Activated CD4-positive, alpha-beta T cell treated with anti-CD3 and anti-CD28 coated beads for 48 hours (primary cell): ENCODE data around the gene FGF2.

Experiments used
- DNase-seq: peaks from one replicate; pipeline ENCODE4 v3.0.0-alpha.2; 2020

Gene FGF2

DNA sequence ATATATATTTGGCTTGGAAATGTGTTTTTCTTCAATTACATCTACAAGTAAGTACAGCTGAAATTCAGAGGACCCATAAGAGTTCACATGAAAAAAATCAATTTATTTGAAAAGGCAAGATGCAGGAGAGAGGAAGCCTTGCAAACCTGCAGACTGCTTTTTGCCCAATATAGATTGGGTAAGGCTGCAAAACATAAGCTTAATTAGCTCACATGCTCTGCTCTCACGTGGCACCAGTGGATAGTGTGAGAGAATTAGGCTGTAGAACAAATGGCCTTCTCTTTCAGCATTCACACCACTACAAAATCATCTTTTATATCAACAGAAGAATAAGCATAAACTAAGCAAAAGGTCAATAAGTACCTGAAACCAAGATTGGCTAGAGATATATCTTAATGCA is 69.6 kb downstream of the FGF2 start:
- DNase-seq = no peak

DNA sequence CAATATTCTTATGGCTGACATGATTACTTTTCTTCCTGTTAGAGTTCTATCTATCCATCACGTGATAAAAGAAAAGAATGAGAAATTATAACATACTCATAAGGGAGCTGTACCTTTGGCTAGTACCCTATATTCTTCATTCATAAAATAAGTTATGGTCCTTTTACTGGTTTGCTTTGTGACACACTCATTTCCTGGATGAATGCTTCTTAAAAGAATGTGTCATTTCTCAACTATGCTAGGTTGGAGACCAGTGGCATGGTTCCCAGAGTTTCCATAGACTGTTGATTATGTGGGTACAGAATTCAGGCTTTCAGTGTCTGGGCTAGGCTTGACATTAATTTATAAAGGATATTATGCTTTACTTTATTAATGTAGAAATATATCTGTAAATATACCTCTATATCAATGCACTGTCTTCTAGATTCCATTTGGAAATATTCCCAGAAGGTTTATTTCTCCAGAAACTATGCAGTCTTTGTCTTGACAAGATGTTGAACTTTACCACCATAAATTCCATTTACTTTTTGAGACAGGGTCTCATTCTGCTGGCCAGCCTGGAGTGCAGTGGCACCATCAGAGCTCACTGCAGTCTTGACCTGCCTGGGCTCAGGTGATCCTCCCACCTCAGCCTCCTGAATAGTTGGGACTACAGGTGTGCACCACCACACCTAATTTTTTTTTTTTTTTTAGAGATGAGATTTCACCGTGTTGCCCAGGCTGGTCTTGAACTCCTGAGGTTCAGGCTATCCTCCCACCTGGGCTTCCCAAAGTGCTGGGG is 71.9 kb downstream of the FGF2 start:
- DNase-seq = no peak

DNA sequence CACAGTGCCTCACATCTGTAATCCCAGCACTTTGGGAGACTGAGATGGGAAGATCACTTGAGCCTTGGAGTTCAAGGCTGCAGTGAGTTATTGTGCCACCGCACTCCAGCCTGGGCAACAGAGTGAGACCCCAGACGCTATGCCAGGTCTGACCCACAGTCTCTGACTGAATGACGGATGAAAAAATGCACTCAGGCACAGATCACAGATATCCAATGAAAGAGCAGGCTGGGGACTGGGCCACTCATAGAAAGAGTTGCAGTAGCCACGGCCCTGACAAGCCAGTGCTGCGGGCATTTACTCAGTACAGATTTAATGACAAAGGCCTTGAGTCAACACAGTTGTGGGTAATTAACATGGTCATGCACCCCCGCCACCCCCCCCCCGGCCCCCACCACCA is 73.1 kb downstream of the FGF2 start:
- no peak for DNase-seq

DNA sequence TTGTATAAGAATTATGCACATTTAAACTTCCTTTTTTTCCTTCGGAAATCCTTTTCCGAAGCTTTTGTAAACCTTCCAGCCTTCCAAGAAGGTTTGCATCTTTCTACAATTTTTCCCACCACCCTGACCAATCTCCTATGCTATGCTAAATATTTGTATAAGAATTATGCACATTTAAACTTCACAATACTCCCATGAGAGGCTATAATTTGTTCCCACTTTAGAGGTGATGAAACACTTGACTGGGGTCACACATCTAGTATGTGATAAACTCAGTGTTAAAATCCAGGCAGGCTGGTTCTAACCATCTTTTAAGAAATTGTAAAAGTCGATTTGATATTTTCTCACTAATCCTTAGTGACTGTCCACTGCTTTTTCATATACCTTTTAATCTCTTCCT is 73.7 kb downstream of the FGF2 start:
- DNase-seq = no peak

DNA sequence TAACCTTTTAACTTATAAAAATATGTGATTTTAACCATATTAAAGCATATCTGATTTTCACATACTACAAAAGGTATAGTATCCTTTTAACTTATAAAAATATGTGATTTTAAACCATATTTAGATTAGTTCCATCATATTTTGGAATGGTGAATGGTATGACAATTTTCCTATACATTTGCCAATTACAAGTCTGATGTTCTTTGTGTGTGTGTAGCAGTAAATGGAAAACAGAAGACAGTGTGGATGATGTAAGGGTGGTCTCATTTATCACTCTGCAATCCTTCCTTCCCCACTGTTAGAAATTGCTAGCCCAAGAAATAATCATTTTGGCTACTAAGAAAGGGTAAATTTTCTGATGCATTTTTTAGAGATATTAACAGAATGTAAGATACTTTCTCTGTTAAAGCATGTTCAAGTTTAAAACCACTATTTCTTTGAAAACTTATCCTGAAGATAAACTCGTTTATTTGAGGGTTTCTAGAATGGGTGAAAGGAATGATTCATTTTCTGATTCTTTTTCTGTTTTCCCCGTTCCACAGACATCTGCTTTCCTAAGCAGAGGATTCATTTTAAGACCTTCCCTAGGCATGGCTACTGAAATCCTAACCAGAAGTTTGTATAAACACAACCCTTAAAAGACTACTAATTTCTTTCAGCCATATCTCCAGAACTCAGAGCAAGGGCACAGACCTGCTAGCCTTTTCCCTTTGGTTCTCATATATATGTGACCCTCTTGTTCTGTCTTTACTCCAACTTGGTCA is 74.8 kb downstream of the FGF2 start:
- no peak for DNase-seq

DNA sequence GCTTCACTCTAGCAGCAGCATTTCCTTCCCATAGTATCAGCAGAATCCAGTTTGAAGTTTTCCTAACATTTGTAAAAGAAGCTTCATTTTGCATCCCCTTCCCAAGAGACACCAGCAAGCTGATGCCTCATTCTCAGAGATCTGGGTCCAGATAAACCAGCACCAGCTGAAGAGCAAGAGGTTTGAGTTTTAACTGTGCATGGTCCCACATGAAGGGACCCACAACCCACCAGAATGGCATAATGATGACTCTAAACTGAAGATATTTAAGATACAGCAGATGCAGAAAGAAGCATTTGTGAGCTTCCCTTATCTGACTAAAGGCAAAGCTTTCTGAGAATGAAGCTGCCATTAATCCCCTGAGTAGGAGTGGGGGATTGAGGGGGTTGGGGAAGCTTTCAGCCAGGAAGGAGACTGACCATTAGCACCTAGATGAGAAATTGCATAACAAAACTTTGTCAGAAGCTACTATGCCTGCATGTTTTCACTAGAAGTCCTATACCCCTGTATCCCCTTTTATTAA is 77.2 kb downstream of the FGF2 start:
- DNase-seq = no peak

DNA sequence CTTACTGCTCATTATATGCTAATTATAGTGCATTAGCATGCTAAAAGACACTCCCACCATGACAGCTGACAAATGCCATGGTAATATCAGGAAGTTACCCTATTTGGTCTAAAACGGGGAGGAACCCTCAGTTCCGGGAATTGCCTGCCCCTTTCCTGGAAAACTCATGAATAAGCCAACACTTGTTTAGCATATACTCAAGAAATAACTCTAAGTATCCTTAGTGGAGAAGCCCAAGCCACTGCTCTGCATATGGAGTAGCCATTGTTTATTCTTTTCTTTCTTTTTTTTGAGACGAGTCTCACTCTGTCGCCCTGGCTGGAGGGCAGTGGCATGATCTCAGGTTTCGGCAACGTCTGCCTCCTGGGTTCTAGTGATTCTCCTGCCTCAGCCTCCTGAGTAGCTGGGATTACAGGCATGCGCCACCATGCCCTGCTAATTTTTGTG is 80.3 kb downstream of the FGF2 start:
- peak; percentile 5 for DNase-seq

DNA sequence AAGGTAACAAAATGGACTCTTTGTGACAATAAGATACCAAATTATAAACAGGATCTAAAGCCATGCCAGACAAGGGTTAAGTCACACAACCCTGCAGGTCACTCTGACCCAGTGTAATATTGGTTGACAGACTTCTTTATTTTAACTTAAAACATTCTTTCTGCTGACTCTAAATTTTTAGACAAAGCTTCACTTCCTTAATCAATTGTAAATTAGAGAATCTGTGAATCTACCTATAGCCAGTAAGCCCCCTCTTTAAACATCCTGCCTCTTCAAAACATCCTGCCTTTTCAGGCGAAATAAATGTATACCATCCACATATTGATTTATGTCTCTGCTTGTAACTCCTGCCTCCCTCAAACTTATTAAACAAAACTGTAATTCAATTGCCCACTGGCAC is 81.6 kb downstream of the FGF2 start:
- no peak for DNase-seq

DNA sequence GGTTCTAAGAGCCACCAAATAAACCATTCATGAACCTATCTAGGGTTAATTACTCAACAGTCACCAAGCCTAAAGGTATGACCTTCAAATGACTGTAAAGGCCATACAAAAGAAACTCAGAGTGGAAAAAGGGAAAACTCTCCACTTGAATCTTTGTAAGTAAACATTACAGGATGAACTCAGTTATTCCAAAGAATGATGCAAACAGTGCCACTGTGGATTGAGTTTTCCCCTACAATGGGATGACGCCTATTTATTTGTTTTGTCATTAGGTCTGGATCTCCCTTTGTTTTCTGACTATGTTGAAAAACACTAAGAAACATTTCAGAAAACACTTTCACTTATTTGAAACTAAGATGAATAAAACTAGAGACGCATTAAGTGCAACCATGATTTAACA is 83.1 kb downstream of the FGF2 start:
- DNase-seq = no peak

DNA sequence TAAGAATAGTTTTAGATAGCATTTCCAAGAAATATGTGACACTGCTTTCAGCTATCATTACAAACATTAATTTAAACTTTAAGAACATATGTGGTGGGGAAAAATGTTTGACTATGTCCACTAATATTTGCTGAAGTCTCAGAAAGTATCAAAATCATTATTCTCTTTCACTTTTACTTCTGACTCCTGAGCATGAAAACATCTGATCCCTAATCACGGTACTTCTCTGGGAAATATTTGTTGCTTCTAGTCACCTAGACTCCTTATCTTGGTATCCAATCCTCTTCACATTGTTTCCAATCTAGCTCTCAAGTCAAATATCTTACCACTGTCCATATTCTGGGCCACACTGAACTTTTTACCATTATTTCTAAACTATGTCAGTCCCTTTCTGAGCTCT is 85.0 kb downstream of the FGF2 start:
- no peak for DNase-seq

DNA sequence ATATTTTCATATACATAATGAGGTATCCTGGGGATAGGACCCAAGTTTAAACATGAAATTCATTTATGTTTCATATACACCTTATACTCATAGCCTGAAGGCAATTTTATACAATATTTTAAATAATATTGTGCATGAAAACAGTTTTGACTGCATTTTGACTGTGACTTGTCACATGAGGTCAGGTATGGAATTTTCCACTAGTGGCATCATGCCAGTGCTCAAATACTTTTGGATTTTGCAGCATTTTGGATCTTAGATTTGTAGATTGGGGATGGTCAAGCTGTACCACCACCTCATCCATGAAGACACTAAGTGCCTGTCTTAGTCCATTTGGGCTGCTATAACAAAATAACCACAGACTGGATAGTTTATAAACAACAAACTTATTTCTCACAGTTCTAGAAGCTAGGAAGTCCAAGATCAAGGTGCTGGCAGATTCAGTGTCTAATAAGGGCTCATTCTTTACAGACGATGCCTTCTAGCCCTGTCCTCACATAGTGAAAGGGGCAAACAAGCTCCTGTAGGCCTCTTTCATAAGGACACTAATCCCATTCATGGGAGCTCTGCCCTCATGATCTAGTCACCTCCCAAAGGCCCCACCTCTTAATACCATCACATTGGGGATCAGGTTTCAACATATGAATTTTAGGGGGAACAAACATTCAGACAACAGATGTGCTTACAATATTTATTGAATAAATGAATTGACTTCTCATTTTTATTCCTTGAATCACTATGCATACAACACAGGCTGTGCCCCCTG is 86.4 kb downstream of the FGF2 start:
- no peak for DNase-seq

DNA sequence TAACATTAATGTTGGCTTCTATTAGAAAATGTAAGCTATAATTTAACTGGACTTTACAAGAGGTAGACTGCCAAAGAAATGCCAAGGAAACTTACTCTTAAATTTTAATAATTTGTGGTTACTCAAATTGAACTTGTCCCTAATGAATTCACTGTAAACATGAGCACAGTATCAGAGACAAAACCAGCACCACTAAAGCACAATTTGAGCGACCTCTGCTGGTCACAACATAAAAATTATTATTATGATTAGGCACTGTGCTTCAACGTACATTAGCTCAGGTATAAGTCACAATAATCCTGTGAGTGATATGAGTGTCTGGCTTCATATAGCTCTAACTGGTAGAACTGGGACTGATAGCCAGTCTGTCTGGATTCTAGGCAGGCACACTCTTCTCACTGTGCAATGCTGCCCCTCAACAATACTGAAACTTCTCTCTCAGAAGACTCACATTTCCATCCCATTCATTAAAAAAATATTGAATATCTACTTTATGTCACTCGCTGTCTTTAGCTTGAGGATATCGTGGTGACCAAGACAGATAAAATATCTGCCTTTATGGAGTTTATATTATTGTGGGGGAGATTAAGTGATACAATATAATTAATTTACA is 87.8 kb downstream of the FGF2 start:
- no peak for DNase-seq

DNA sequence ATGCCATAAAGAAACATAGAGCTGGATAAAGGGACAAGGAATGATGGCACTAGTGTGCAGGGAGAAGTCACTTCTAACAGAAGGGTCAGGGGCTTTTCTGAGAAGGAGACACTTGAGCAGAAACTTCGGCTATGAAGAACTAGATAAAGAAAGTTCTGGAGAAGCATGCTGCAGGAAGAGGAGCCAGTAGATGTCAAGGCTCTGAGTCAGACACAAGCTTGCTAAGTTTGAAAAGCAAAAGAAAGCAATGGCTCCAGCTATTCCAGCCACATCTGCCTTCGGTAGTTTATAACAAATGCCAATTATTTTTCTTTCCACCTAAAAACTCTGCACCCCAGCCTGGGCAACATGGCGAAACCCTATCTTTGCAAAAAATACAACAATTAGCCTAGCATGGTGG is 88.3 kb downstream of the FGF2 start:
- no peak for DNase-seq

DNA sequence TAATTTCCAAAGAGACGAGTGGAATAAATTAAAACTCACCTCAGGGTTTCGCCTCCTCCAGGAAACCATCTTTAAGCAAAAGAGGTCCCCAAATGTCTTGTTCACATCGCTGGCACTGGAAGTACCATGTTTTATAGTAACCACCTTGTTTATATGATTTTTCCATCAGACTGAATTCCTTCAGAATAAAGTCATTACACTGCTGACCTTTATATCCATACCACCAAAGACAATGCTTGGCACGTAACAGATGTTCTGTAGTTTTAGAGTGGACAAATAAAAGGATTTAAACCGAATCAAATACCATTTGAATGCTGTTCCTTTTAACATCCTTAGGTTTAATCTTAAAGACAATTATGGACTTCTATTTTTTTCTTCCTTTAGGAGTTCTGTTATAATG is 91.1 kb downstream of the FGF2 start:
- DNase-seq = no peak

DNA sequence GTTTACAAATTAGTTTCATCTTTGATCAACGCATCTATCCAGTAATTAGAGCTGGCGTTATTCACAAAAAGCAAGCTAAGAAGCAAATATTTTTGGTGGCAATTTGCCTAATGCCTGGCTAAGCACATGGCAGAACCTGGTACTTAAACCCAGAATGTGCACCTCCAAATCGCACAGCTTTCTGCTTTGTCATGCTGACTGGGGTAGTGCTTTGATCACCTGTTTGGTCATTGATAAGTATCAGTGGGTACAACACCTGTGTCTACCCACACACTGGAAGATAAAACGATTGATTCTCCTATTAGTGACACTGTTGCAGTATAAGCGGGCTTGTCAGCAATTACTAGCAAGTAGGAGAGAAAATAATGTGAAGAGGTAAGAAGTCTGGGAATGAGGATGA is 93.8 kb downstream of the FGF2 start:
- DNase-seq = no peak

DNA sequence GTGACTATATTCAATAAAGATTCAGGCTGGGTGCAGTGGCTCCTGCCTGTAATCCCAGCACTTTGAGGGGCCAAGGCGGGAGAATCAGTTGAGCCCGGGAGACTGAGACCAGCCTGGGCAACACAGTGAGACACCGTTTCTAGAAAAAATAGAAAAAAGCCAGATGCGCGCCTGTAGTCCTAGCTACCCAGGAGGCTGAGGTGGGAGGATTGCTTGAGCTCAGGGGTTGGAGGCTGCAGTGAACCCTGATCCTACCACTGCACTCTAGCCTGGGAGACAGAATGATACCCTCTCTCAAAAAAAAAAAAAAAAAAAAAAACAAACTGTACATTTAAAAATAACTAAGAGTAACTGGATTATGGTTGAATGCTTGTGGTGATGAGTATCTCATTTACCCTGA is 94.7 kb downstream of the FGF2 start:
- DNase-seq = no peak

DNA sequence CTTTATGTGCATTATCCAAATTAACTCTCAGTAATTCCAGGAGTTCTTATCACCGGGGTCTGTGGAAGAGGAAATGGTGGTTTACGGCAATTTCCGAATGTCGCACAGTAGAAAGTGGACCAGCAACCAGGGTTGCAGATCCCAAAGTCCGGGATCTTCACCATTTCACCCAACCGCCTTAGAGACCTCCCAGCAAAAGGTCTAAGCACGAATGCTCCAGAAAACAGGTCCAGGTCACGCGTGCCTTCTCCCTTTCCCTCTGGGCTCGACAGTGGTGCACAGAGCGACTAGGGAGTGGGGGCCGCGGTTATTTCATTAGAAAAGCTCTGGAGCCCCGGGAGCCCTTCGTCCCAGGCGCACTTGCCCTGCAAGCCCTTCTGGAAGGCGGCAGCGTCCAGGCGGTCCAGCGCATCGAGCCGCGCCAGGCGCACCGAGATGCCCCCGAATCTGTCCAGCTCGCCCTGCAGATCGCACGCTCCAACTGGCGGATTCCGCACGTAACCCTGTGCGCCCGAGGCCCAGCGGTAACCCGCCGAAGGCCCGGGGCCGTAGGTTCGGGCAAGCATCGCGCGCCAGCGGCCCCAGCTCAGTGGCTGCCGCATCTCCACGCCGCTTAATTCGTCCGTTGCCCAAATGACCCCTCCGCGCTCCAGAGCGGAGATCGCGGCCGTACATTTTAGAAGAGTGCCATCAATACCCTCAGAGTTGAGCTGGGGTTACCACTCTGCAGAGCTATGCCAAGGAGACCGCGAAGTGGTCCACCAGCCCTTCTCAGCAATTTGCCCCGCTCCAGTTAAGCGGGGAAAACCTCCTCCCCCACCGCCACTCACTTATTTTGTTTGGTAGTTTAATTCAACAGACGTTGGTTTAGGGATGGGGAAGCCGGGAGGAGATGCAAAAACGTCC is 95.6 kb downstream of the FGF2 start, which contains the start of gene NUDT6:
NUDT6 (minus strand) TSS at position 627 of the 906 bp plus-strand sequence; CDS start at position 602, 25 bp downstream.
- DNase-seq = peak; percentile 58

DNA sequence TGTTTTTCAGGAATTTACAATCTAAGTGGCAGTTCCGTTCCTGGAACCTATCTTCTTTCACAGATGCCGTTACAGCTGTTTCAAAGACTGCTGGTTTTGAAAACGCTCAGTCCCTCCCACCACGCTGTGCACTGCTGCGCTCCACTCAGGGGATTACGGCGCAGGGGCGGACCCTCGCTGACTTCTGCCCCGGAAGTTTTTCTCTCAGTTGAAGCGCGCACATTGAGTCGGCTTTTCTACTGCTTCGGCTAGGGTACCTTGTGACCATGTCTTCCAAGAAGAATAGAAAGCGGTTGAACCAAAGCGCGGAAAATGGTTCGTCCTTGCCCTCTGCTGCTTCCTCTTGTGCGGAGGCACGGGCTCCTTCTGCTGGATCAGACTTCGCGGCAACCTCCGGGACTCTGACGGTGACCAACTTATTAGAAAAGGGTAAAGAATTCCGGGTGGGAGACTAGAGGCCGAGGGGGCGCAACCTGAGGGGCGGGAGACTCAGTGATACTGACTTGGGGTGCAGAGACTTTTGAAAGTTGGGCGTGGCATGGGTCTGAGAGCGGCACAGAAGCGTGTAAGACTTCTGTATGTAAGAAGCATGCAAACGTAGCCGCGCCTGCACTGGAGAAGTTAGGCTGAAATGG is 96.4 kb downstream of the FGF2 start:
- DNase-seq = peak; percentile 92

DNA sequence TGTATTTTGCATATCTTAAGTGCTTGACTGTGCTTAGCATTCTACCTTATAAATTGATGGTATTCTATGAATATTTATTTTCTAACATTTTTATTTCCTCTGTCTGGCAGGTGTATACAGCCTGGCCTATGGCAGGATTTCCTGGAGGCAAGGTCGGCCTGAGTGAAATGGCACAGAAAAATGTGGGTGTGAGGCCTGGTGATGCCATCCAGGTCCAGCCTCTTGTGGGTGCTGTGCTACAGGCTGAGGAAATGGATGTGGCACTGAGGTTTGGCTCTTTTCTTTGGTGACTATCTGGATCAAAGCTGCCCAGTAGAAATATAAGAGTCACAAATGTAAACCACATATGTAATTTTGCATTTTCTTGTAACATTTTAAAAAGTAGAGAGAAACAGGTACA is 102.3 kb downstream of the FGF2 start:
- DNase-seq = no peak

DNA sequence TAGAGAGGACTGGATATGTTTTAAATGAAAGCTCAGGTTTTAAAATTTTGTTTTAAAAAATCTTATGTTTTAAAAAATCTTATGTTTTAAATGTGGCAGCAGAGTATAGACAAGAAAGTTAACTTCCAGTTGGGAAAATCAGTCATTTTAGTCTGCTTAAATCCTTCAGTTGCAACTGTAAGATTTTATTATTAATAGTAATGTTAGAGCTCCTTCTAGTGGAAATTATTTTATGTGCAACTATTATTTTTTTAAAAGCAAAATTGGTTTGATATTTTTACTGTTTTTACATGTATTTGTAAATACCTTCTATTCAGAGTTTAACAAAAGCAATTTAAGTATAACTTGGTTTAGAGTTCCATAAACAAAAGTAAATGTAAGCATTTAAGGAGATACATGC is 104.2 kb downstream of the FGF2 start:
- no peak for DNase-seq

DNA sequence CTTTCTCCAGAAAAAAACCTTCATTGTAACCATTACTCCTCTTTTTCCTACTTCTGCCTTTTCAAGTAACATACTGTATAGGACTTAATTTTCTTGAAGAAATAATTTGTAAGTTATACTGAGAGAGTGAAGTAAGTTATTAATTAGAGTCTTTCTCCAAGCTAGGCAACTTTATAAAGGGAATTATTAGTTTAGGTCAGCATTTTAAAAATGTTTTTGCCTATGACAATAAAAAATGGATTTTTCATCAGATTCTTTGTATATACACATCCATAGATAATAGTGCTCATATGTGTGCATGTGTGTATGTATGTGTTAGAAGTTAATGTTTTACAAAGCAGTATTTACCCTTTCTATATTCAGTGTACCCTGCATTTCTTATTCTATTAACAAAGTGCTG is 106.1 kb downstream of the FGF2 start:
- DNase-seq = no peak
